CD4-positive, alpha-beta T cell (primary cell): ENCODE results near the gene BLTP1. TPM values are rescaled to one million over a fixed set of nuclear protein-coding genes. Genes with fewer than 3 reads are reported as not detected.
A peak's percentile ranks its signal among the peaks of the same experiment; 100 is the strongest.

Experiments used
- ATAC-seq: fragments of 200-7000 bp; cut with Tn5 transposase; one replicate; pipeline ENCODE4 v1.10.0; 2022; ENCODE audit warnings: mild to moderate bottlenecking; ENCODE audit not compliant: poor library complexity
- CTCF ChIA-PET: fragments of 350-600 bp; sonication (Branson Sonifier 250); formaldehyde crosslinking; loops from one replicate; lab custom pipeline; 2021; ENCODE audit warnings: antibody characterized with exemption, inconsistent platforms; lab: Charles Lee
- POLR2A ChIA-PET: fragments of 350-600 bp; sonication (Branson Sonifier 250); formaldehyde crosslinking; loops from one replicate; lab custom pipeline; 2021; ENCODE audit warnings: antibody characterized with exemption, inconsistent platforms; lab: Charles Lee
- DNase-seq, 14 experiments: peaks; one replicate each; pipeline ENCODE4 v3.0.0-alpha.2; 2013 to 2020; ENCODE audit warnings: mixed read lengths in 2 of 14
- H3K27ac ChIP-seq, 2 donors: one replicate each; pipeline versions ENCODE4 v1.5.1 to v1.7.0; 2013; ENCODE audit warnings: low read length in 2 of 2, low read depth in 1 of 2, mild to moderate bottlenecking in 1 of 2
- H3K27me3 ChIP-seq, 2 experiments: 1 replicate in 1 of 2; 2 replicates in 1 of 2; pipeline versions ENCODE4 v1.6.1 to v1.7.0; 2013; ENCODE audit warnings: low read length in 2 of 2, control low read depth in 1 of 2, mild to moderate bottlenecking in 1 of 2, moderate library complexity in 1 of 2; ENCODE audit not compliant: insufficient read depth in 2 of 2, control insufficient read depth in 1 of 2
- H3K36me3 ChIP-seq: one replicate; pipeline ENCODE4 v1.6.1; 2013; ENCODE audit warnings: low read length, control low read depth; ENCODE audit not compliant: insufficient read depth
- H3K4me1 ChIP-seq: one replicate; pipeline ENCODE4 v1.6.1; 2013; ENCODE audit warnings: low read length, control low read depth; ENCODE audit not compliant: insufficient read depth
- H3K4me3 ChIP-seq: one replicate; pipeline ENCODE4 v1.5.1; 2013; ENCODE audit warnings: mild to moderate bottlenecking, low read length, moderate library complexity
- H3K9me3 ChIP-seq, 2 experiments: 1 replicate in 1 of 2; 2 replicates in 1 of 2; pipeline versions ENCODE4 v1.6.1 to v1.7.0; 2013; ENCODE audit warnings: low read length in 2 of 2, mild to moderate bottlenecking in 2 of 2, control low read depth in 1 of 2, moderate library complexity in 1 of 2; ENCODE audit not compliant: control insufficient read depth in 1 of 2, insufficient read depth in 1 of 2
- H3K27ac Mint-ChIP-seq: one replicate; pipeline ENCODE4 v1.8.0; 2020; ENCODE audit warnings: mixed read lengths
- H3K27me3 Mint-ChIP-seq: one replicate; pipeline ENCODE4 v1.8.0; 2021; ENCODE audit warnings: mixed read lengths
- H3K36me3 Mint-ChIP-seq: one replicate; pipeline ENCODE4 v1.8.0; 2021; ENCODE audit warnings: low read depth, mixed read lengths
- H3K4me1 Mint-ChIP-seq: one replicate; pipeline ENCODE4 v1.8.0; 2021; ENCODE audit warnings: low read depth, mixed read lengths
- H3K4me3 Mint-ChIP-seq: one replicate; pipeline ENCODE4 v1.8.0; 2020; ENCODE audit warnings: mild to moderate bottlenecking, mixed read lengths
- H3K9me3 Mint-ChIP-seq: one replicate; pipeline ENCODE4 v1.8.0; 2020; ENCODE audit warnings: mixed read lengths
- intact Hi-C, 2 experiments: fragments of 100-400 bp; cut with DNase I in 1 of 2; cut with micrococcal nuclease in 1 of 2; formaldehyde crosslinking; loops; one replicate each; pipeline versions ENCODE4 v1.15.1 to v1.9.0; 2023 to 2025; cut with DNase I, micrococcal nuclease
- total RNA-seq, 174 experiments: library from RNA in 2 of 174; stranded (reverse) in 2 of 174; gene quantifications; one replicate each; pipeline ENCODE4 v1.2.3 and lab custom pipeline; 2021 to 2026
- TF ChIP-seq, protein P1 (sequence below): fragments of 200-600 bp; IDR thresholded peaks from one replicate; pipeline ENCODE4 v1.8.0; 2022; ENCODE audit warnings: antibody characterized with exemption, mild to moderate bottlenecking

The BLTP1 gene
- total RNA-seq, 2 experiments from 2014 or later, result 86.9 to 93.6 TPM

DNA sequence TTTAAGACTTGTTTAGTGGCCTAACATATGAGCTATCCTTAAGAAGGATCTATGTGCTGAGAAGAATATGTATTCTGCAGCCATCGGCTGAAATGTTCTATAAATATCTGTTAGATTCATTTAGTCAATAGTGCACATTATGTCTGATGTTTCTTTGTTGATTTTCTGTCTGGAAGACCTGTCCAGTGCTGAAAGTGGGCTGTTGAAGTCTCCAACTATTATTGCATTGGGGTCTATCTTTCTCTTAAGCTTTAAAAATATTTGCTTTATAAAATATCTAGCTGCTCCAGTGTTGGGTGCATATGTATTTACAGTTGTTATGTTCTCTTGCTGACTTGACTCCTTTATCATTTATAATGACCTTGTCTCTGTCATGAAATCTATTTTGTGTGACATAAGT lies 9.4 kb upstream of the BLTP1 start:
- POLR2A ChIA-PET, result no interaction called here
- no peak overlapping the region for H3K27ac ChIP-seq
- intact Hi-C loops, result loop anchor here in 1 of 2 experiments (10.0 kb wide), 1 partner anchor 188 kb away; the partner anchor contains the start of gene TRPC3
- H3K4me3 ChIP-seq, result no peak overlapping the region
- DNase-seq (no peak), ATAC-seq (no peak)
- no peak overlapping the region for H3K4me3 Mint-ChIP-seq
- no peak overlapping the region for H3K27ac Mint-ChIP-seq
- no peaks in the 10 kb centered on the region for H3K4me1 ChIP-seq
- H3K27me3 Mint-ChIP-seq, result peaks cover 23% of the 10 kb centered on the region
- no peaks in the 10 kb centered on the region for H3K36me3 ChIP-seq
- H3K36me3 Mint-ChIP-seq, result no peaks in the 10 kb centered on the region
- TF ChIP-seq, protein P1, sequence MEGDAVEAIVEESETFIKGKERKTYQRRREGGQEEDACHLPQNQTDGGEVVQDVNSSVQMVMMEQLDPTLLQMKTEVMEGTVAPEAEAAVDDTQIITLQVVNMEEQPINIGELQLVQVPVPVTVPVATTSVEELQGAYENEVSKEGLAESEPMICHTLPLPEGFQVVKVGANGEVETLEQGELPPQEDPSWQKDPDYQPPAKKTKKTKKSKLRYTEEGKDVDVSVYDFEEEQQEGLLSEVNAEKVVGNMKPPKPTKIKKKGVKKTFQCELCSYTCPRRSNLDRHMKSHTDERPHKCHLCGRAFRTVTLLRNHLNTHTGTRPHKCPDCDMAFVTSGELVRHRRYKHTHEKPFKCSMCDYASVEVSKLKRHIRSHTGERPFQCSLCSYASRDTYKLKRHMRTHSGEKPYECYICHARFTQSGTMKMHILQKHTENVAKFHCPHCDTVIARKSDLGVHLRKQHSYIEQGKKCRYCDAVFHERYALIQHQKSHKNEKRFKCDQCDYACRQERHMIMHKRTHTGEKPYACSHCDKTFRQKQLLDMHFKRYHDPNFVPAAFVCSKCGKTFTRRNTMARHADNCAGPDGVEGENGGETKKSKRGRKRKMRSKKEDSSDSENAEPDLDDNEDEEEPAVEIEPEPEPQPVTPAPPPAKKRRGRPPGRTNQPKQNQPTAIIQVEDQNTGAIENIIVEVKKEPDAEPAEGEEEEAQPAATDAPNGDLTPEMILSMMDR, result no peak
- CTCF ChIA-PET, result no interaction called here
- H3K27me3 ChIP-seq, result peaks cover 0 to 2% of the 10 kb centered on the region in 2 experiments
- H3K9me3 Mint-ChIP-seq, result no peaks in the 10 kb centered on the region
- H3K9me3 ChIP-seq, result no peaks in the 10 kb centered on the region
- peaks cover 5% of the 10 kb centered on the region for H3K4me1 Mint-ChIP-seq

DNA sequence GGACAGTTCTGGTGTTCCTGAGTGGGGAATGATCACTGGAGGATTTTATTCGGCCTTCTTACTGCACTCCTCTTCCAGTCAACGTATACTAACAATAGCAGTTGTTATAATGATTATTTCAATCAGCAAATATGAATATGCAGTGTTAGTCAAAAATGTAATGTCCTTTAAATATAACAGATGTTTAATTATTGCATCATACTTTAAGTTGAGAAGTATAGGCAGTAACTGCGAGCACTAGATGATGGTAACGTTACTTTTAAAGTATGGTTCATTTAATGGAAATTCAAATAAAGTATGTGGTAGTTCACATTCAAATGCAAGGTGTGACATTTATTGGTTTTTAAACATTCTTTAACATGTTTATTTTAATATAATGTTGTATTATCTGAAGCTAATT lies 5.5 kb upstream of the BLTP1 start:
- Histone ChIP-seq H3K27ac (no peak overlapping the region), H3K4me3 (no peak overlapping the region), H3K4me1 (no peaks in the 10 kb centered on the region), H3K27me3 (peaks cover 0 to 2% of the 10 kb centered on the region in 2 experiments), H3K36me3 (no peaks in the 10 kb centered on the region), H3K9me3 (no peaks in the 10 kb centered on the region)
- POLR2A ChIA-PET, result no interaction called here
- ATAC-seq, result no peak
- Mint-ChIP-seq H3K9me3 (no peaks in the 10 kb centered on the region), H3K27ac (no peak overlapping the region), H3K36me3 (no peaks in the 10 kb centered on the region), H3K4me3 (no peak overlapping the region), H3K27me3 (peaks cover 23% of the 10 kb centered on the region), H3K4me1 (peaks cover 36% of the 10 kb centered on the region)
- no peak for DNase-seq
- TF ChIP-seq, protein P1, result no peak
- intact Hi-C loops, result loop anchor here in 1 of 2 experiments (10.0 kb wide), 1 partner anchor 192 kb away; the partner anchor contains the start of gene TRPC3
- CTCF ChIA-PET, result no interaction called here

DNA sequence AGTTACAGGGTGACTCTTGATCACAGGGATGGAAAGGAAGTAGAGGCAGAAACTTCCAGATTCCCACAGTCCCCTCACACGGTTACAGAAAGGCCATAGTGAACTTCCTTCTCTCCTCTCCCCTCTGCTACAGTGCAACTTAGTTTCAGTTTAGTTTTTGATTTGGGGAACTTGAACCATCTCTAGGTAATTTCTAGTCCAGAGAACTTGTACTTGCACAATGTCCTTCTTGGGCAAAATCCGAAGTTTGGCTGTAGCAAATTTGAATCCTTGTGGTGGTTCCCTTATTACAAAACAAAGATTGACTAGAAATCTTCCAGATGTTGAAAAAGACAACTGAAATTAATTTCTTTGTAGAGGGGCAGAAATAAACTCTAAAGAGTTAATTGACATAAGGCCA lies 1.2 kb upstream of the BLTP1 start:
- ATAC-seq (no peak), DNase-seq (peak in 3 of 14 experiments; percentile 48 to 58 (median 54))
- H3K4me3 Mint-ChIP-seq, result peak overlapping the region; percentile 94
- Histone ChIP-seq H3K4me1 (peaks cover 9% of the 10 kb centered on the region), H3K27me3 (no peaks in the 10 kb centered on the region), H3K36me3 (peaks cover 9% of the 10 kb centered on the region), H3K9me3 (no peaks in the 10 kb centered on the region), H3K4me3 (peak overlapping the region; percentile 93), H3K27ac (peak overlapping the region; percentile 81 to 86)
- peaks cover 23% of the 10 kb centered on the region for H3K36me3 Mint-ChIP-seq
- peaks cover 4% of the 10 kb centered on the region for H3K27me3 Mint-ChIP-seq
- no peaks in the 10 kb centered on the region for H3K9me3 Mint-ChIP-seq
- H3K27ac Mint-ChIP-seq, result peak overlapping the region; percentile 94
- TF ChIP-seq, protein P1, result no peak
- intact Hi-C loops, result loop anchor here (5.0 to 10.0 kb wide), 6 partner anchors 199 to 764 kb away; partner anchors contain the start of genes BBS12 (in 1 of the 2), CCNA2 (in 1 of the 2) and TRPC3 (in 1 of the 2)
- ChIA-PET CTCF (no interaction called here), POLR2A (interaction anchor here (3.5 kb wide), 1 partner anchor 19 kb away, joined by 31 read pairs; no protein-coding TSS in a partner anchor)
- H3K4me1 Mint-ChIP-seq, result peaks cover 66% of the 10 kb centered on the region
